Measurements from ENCODE around the gene BCKDK. TPM values are rescaled to one million over a fixed set of nuclear protein-coding genes. Genes with fewer than 3 reads are reported as not detected.

Gene BCKDK
- total and polyA plus RNA-seq, 2 of the 13 experiments (the other 11 are each of a cell fraction or from before 2014, with no cell fraction given), result 24.9 to 42.6 TPM

DNA sequence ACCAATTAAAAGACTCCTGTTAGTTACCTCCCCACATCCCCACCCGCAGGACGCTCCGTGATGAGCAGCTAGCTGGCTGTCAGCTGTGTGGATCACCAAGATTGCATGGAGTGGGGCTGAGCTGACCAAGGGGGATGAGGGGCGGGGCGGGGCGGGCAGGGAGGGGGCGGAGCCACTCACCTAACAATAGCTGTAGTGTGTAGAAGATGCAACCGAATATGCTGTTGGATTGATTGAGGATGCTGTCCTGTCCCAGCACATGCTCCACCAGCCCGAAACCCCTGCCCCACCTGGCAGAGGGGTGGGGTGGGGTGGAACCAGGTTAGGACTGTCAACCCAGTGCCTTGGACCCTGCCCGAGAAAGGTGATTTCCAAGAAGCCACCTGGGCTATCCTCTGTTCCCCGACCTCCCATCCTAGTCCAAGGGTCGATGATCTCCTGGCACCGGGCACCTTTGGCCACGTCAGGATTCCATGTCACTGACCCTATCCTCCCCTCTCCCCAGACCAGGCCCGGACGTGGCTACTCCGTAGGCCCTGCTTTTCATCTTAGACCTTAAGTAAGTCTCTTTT lies 15.0 kb upstream of the BCKDK start (continued):
- no peak for TF ChIP-seq ZNF382 (CRISPR knock-in tag; IDR thresholded peaks at IDR 0.05; ENCODE audit: borderline replicate concordance)
- no peak for TF ChIP-seq HIVEP1 (CRISPR knock-in tag; IDR thresholded peaks at IDR 0.05)
- no peak for TF ChIP-seq ZNF597 (CRISPR knock-in tag; IDR thresholded peaks at IDR 0.05)
- TF ChIP-seq TAF15 (IDR thresholded peaks at IDR 0.05; ENCODE audit: low read depth, low read length, poor library complexity, severe bottlenecking), result no peak
- no peak for TF ChIP-seq SRSF9 (IDR thresholded peaks at IDR 0.05; ENCODE audit: borderline replicate concordance, insufficient read depth, low read depth, low read length, poor library complexity, severe bottlenecking)
- no peak for TF ChIP-seq TCF12 (IDR thresholded peaks at IDR 0.05)
- TF ChIP-seq TCF12 (CRISPR knock-in tag; IDR thresholded peaks at IDR 0.05), result no peak
- no peak for TF ChIP-seq IKZF4 (CRISPR knock-in tag; IDR thresholded peaks at IDR 0.05; ENCODE audit: borderline replicate concordance, low read depth, not compliant biosample characterization)
- TF ChIP-seq ZNF451 (CRISPR knock-in tag; IDR thresholded peaks at IDR 0.05), result no peak
- no peak for TF ChIP-seq NFIB (CRISPR knock-in tag; IDR thresholded peaks at IDR 0.05; ENCODE audit: borderline replicate concordance)
- no peak for TF ChIP-seq ZNF770 (CRISPR knock-in tag; IDR thresholded peaks at IDR 0.05)
- TF ChIP-seq ZSCAN12 (CRISPR knock-in tag; IDR thresholded peaks at IDR 0.05), result no peak
- no peak for TF ChIP-seq SETDB1 (CRISPR knock-in tag; IDR thresholded peaks at IDR 0.05; ENCODE audit: borderline replicate concordance)
- TF ChIP-seq, protein P1, sequence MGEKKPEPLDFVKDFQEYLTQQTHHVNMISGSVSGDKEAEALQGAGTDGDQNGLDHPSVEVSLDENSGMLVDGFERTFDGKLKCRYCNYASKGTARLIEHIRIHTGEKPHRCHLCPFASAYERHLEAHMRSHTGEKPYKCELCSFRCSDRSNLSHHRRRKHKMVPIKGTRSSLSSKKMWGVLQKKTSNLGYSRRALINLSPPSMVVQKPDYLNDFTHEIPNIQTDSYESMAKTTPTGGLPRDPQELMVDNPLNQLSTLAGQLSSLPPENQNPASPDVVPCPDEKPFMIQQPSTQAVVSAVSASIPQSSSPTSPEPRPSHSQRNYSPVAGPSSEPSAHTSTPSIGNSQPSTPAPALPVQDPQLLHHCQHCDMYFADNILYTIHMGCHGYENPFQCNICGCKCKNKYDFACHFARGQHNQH (CRISPR knock-in tag; IDR thresholded peaks at IDR 0.05), result peak; percentile 18; the same call in 1 of the 2 replicates
- no peak for TF ChIP-seq ZNF644 (CRISPR knock-in tag; IDR thresholded peaks at IDR 0.05; ENCODE audit: low read depth)
- no peak for TF ChIP-seq SSRP1 (CRISPR knock-in tag; IDR thresholded peaks at IDR 0.05)
- TF ChIP-seq YEATS4 (CRISPR knock-in tag; IDR thresholded peaks at IDR 0.05; ENCODE audit: borderline replicate concordance), result peak; percentile 20; the same call in 1 of the 2 replicates
- TF ChIP-seq MTF2 (CRISPR knock-in tag; IDR thresholded peaks at IDR 0.05; ENCODE audit: borderline replicate concordance), result no peak
- TF ChIP-seq MAF1 (CRISPR knock-in tag; IDR thresholded peaks at IDR 0.05; ENCODE audit: borderline replicate concordance), result no peak
- peak in 1 of 2 experiments; percentile 40; a peak in 2 of 4 replicates for TF ChIP-seq KLF16 (CRISPR knock-in tag; IDR thresholded peaks at IDR 0.05)
- TF ChIP-seq TCF7L2 (IDR thresholded peaks at IDR 0.05; ENCODE audit: low read depth, low read length), result no peak
- TF ChIP-seq FOXK2 (IDR thresholded peaks at IDR 0.05), result no peak
- 0 out of 2 replicates have a peak, but pooled peaks have one; percentile 26 for TF ChIP-seq FOXO1 (CRISPR knock-in tag; IDR thresholded peaks at IDR 0.05)
- TF ChIP-seq, protein P2, sequence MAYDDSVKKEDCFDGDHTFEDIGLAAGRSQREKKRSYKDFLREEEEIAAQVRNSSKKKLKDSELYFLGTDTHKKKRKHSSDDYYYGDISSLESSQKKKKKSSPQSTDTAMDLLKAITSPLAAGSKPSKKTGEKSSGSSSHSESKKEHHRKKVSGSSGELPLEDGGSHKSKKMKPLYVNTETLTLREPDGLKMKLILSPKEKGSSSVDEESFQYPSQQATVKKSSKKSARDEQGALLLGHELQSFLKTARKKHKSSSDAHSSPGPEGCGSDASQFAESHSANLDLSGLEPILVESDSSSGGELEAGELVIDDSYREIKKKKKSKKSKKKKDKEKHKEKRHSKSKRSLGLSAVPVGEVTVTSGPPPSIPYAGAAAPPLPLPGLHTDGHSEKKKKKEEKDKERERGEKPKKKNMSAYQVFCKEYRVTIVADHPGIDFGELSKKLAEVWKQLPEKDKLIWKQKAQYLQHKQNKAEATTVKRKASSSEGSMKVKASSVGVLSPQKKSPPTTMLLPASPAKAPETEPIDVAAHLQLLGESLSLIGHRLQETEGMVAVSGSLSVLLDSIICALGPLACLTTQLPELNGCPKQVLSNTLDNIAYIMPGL (CRISPR knock-in tag; IDR thresholded peaks at IDR 0.05; ENCODE audit: borderline replicate concordance in 1 of 2, low read depth in 1 of 2), result 0 out of 4 replicates have a peak, but pooled peaks of 1 of the 2 experiments have one; percentile 19
- TF ChIP-seq HCFC1 (IDR thresholded peaks at IDR 0.05; ENCODE audit: low read depth, low read length), result no peak
